ENCODE results near the gene LDB3.

- TF ChIP-seq EZH2 (IDR thresholded peaks at IDR 0.05) (no peak), POLR2AphosphoS5 (IDR thresholded peaks at IDR 0.05; ENCODE audit: borderline replicate concordance, low read depth, low read length) (no peak)
These were observed 73.9 kb downstream of the LDB3 start for GRCh38 chr10:86742230-86742629.

All from SK-N-MC (cell line).